Measurements from ENCODE around the gene UNC5B. TPM values are rescaled to one million over a fixed set of nuclear protein-coding genes. Genes with fewer than 3 reads are reported as not detected.
A peak's percentile ranks its signal among the peaks of the same experiment; 100 is the strongest.

The UNC5B gene
- 1 to 10 TPM; 3.9 to 7.1 (median 5.7) TPM for total RNA-seq

- DNase-seq, result peak; percentile 90 to 93
- Histone ChIP-seq H3K27me3 (no peaks in the 10 kb centered on the region), H3K9me3 (no peaks in the 10 kb centered on the region), H3K36me3 (no peaks in the 10 kb centered on the region), H3K4me3 (replicated peaks in 1 of 3) (peak within 1 kb of the TSS; percentile 41 to 63 (median 53)), H3K27ac (peak within 1 kb of the TSS in 2 of 3 donors; percentile 48 to 82), H3K4me1 (peaks cover 18 to 22% of the 10 kb centered on the region in 2 donors)
- TF ChIP-seq POLR2A (IDR thresholded peaks at IDR 0.05), result peak in 1 of 2 donors; percentile 92
- TF ChIP-seq, protein P1, sequence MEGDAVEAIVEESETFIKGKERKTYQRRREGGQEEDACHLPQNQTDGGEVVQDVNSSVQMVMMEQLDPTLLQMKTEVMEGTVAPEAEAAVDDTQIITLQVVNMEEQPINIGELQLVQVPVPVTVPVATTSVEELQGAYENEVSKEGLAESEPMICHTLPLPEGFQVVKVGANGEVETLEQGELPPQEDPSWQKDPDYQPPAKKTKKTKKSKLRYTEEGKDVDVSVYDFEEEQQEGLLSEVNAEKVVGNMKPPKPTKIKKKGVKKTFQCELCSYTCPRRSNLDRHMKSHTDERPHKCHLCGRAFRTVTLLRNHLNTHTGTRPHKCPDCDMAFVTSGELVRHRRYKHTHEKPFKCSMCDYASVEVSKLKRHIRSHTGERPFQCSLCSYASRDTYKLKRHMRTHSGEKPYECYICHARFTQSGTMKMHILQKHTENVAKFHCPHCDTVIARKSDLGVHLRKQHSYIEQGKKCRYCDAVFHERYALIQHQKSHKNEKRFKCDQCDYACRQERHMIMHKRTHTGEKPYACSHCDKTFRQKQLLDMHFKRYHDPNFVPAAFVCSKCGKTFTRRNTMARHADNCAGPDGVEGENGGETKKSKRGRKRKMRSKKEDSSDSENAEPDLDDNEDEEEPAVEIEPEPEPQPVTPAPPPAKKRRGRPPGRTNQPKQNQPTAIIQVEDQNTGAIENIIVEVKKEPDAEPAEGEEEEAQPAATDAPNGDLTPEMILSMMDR (IDR thresholded peaks at IDR 0.05), result peak in 3 of 6 experiments; percentile 34 to 41 (median 39)
- intact Hi-C loops (cut with DNase I), result loop anchor here (10.0 kb wide), 1 partner anchor 668 kb away; no protein-coding TSS in a partner anchor
- 0 to 1% methylated on average over 15 to 20 of the region's 109 CpGs for WGBS, 2 donors
These were observed at the start of gene UNC5B for GRCh38 chr10:71212318-71213126. TSS of gene UNC5B (plus strand) at chr10:71212570. CDS start at chr10:71212986, 416 bp downstream.

DNA sequence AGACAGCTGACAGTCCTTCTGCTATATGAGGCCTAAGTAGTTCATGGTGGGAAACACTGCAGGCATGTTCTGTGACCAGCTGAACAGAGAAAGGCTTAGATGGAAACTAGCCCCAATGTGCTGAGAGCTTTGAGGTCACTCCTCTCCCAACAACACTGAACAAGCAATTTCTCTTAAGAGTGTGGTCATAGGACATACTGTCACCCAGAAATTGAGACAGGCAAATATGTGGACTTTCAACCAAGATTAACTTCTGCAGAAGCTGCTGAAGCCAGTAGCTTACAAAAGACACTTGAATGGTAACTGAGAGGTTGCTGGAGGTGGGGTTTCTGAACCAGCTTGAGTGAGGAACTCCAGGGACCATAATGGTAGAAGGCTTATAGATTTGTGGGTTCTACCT is 38.9 kb upstream of the UNC5B start:
- H3K27ac ChIP-seq, result no peak overlapping the region
- no peak for DNase-seq
- intact Hi-C loops (cut with DNase I), result no loop called here
- H3K9me3 ChIP-seq, result no peaks in the 10 kb centered on the region
- no peaks in the 10 kb centered on the region for H3K36me3 ChIP-seq
- H3K4me3 ChIP-seq (replicated peaks in 1 of 3), result no peak overlapping the region
- no peaks in the 10 kb centered on the region for H3K27me3 ChIP-seq
- no peaks in the 10 kb centered on the region for H3K4me1 ChIP-seq
- no peak for TF ChIP-seq POLR2A (IDR thresholded peaks at IDR 0.05)
- TF ChIP-seq, protein P1 (IDR thresholded peaks at IDR 0.05), result no peak

DNA sequence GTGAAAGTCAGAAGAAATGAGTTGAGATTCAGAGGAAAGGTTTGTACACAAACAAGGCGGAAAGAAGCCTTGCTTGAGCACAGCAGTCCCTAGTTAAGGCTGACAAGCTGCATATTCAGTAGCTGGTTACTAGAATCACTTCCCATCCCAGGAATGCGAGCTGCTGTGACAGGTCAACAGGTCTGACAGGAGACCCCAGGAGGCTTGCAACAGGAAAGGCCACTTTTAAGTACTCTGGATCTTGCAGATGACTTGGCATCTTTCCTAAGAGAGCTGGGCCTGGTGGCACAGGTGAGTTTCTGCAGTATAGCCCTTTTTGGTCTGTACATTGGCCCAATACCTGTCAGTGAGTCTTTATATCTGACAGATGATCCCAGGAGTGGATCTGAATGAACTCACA is 35.7 kb upstream of the UNC5B start:
- DNase-seq, result peak in 1 of 2 donors; percentile 6
- Histone ChIP-seq H3K4me3 (replicated peaks in 1 of 3) (no peak overlapping the region), H3K4me1 (no peaks in the 10 kb centered on the region), H3K36me3 (no peaks in the 10 kb centered on the region), H3K27ac (no peak overlapping the region), H3K9me3 (no peaks in the 10 kb centered on the region), H3K27me3 (no peaks in the 10 kb centered on the region)
- TF ChIP-seq, protein P1 (IDR thresholded peaks at IDR 0.05), result no peak
- no peak for TF ChIP-seq POLR2A (IDR thresholded peaks at IDR 0.05)
- intact Hi-C loops (cut with DNase I), result no loop called here
- WGBS, 2 donors, result 82 to 83% methylated on average over 2 of the region's 2 CpGs

GRCh38 chr10:71177651-71178199 is 34.6 kb upstream of the UNC5B start:
- 82 to 85% methylated on average over 4 of the region's 4 CpGs for WGBS, 2 donors
- intact Hi-C loops (cut with DNase I), result no loop called here
- Histone ChIP-seq H3K27me3 (no peaks in the 10 kb centered on the region), H3K4me3 (replicated peaks in 1 of 3) (no peak overlapping the region), H3K4me1 (no peaks in the 10 kb centered on the region), H3K27ac (no peak overlapping the region), H3K9me3 (no peaks in the 10 kb centered on the region), H3K36me3 (no peaks in the 10 kb centered on the region)
- no peak for DNase-seq
- TF ChIP-seq, protein P1 (IDR thresholded peaks at IDR 0.05), result no peak
- TF ChIP-seq POLR2A (IDR thresholded peaks at IDR 0.05), result no peak

- no peak overlapping the region for H3K4me3 ChIP-seq (replicated peaks in 1 of 3)
- intact Hi-C loops (cut with DNase I), result no loop called here
- H3K4me1 ChIP-seq, result no peaks in the 10 kb centered on the region
- 80 to 94% methylated on average over 3 of the region's 3 CpGs for WGBS, 2 donors
- TF ChIP-seq, protein P1 (IDR thresholded peaks at IDR 0.05), result no peak
- TF ChIP-seq POLR2A (IDR thresholded peaks at IDR 0.05), result no peak
- H3K9me3 ChIP-seq, result no peaks in the 10 kb centered on the region
- no peaks in the 10 kb centered on the region for H3K27me3 ChIP-seq
- no peak for DNase-seq
- no peak overlapping the region for H3K27ac ChIP-seq
- H3K36me3 ChIP-seq, result no peaks in the 10 kb centered on the region
These were observed 33.5 kb upstream of the UNC5B start for GRCh38 chr10:71178880-71179279.

Data from thyroid gland (tissue), 4 donors.